HepG2 (cell line): ENCODE measurements around the gene FAM222B. TPM values are rescaled to one million over a fixed set of nuclear protein-coding genes. Genes with fewer than 3 reads are reported as not detected.

Experiments
- ARID2 ChIP-seq: sonication (generic); formaldehyde crosslinking; IDR thresholded peaks from 2 replicates; pipeline ENCODE4 v1.8.1; 2022; ENCODE audit warnings: mild to moderate bottlenecking, missing genetic modification reagents, borderline replicate concordance
- ATM ChIP-seq: fragments of 450-650 bp; IDR thresholded peaks from 2 replicates; pipeline ENCODE4 v1.7.1; 2017; ENCODE audit warnings: mild to moderate bottlenecking, borderline replicate concordance
- BCL6 ChIP-seq: IDR thresholded peaks from 2 replicates; pipeline ENCODE4 v1.6.1; 2016; ENCODE audit warnings: missing genetic modification reagents, missing compliant biosample characterization
- DDIT3 ChIP-seq: sonication (generic); formaldehyde crosslinking; IDR thresholded peaks from 2 replicates; pipeline ENCODE4 v1.4.0; 2020; ENCODE audit warnings: mild to moderate bottlenecking, missing genetic modification reagents
- KLF9 ChIP-seq: IDR thresholded peaks from 2 replicates; pipeline ENCODE4 v1.6.1; 2016; ENCODE audit warnings: low read depth
- MAFF ChIP-seq: IDR thresholded peaks from 2 replicates; pipeline ENCODE4 v1.6.1; 2011; ENCODE audit warnings: low read depth, low read length, improper control_type of control experiment
- TOPORS ChIP-seq: sonication (generic); formaldehyde crosslinking; IDR thresholded peaks from 2 replicates; pipeline ENCODE4 v1.8.0; 2023; ENCODE audit warnings: mild to moderate bottlenecking, missing genetic modification reagents
- U2AF2 ChIP-seq: fragments of 200-400 bp; formaldehyde crosslinking; IDR thresholded peaks from 2 replicates; pipeline ENCODE4 v1.6.1; 2017; ENCODE audit warnings: low read depth, mild to moderate bottlenecking, low read length
- ZBTB7B ChIP-seq: sonication (generic); formaldehyde crosslinking; IDR thresholded peaks from 2 replicates; pipeline ENCODE4 v1.4.0; 2020; ENCODE audit warnings: missing genetic modification reagents
- ZNF274 ChIP-seq: sonication (generic); formaldehyde crosslinking; IDR thresholded peaks from 2 replicates; pipeline ENCODE4 v1.5.1; 2020; ENCODE audit warnings: mild to moderate bottlenecking, missing genetic modification reagents
- ZNF713 ChIP-seq: sonication (generic); formaldehyde crosslinking; IDR thresholded peaks from 2 replicates; pipeline ENCODE4 v1.4.0; 2020; ENCODE audit warnings: mild to moderate bottlenecking, missing genetic modification reagents
- polyA plus RNA-seq, 8 experiments: library from polyadenylated mRNA; depleted of rRNA in 3 of 8; stranded (reverse) in 7 of 8; unstranded in 1 of 8; fragments of >200 nt; fragmentation: Illumina TruSeq in 4 of 8; extraction: Trizol in 4 of 8; gene quantifications; 2 replicates each; pipeline versions ENCODE4 v1.2.1 to v1.2.3, GENCODE V29; 2011 to 2016; ENCODE audit warnings: low read depth in 4 of 8, missing spikeins in 1 of 8, mixed read lengths in 1 of 8; ENCODE audit not compliant: insufficient read depth in 1 of 8
- total RNA-seq, 5 experiments: library from RNA; depleted of rRNA; stranded (reverse); fragments of >200 nt; fragmentation: Illumina TruSeq; extraction: Trizol; gene quantifications; 2 replicates each; pipeline ENCODE4 v1.2.3, GENCODE V29; 2016; ENCODE audit warnings: low read depth in 1 of 5
- TF ChIP-seq, protein P1 (sequence below): IDR thresholded peaks from 2 replicates; pipeline ENCODE4 v1.6.1; 2016; ENCODE audit warnings: low read depth
- TF ChIP-seq, protein P2 (sequence below): sonication (generic); formaldehyde crosslinking; IDR thresholded peaks from 2 replicates; pipeline ENCODE4 v1.9.0; 2021; ENCODE audit warnings: mild to moderate bottlenecking, missing genetic modification reagents
- TF ChIP-seq, protein P3 (sequence below): sonication (generic); formaldehyde crosslinking; IDR thresholded peaks from 2 replicates; pipeline ENCODE4 v1.8.1; 2023; ENCODE audit warnings: missing genetic modification reagents, inconsistent platforms, borderline replicate concordance
- TF ChIP-seq, protein P4 (sequence below): sonication (generic); formaldehyde crosslinking; IDR thresholded peaks from 2 replicates; pipeline ENCODE4 v1.4.0; 2020; ENCODE audit warnings: mild to moderate bottlenecking, low read depth, missing genetic modification reagents

FAM222B gene
- total and polyA plus RNA-seq, 2 of the 13 experiments (the other 11 are each of a cell fraction or from before 2014, with no cell fraction given), result 3.5 to 7.3 TPM

- TF ChIP-seq, protein P1, sequence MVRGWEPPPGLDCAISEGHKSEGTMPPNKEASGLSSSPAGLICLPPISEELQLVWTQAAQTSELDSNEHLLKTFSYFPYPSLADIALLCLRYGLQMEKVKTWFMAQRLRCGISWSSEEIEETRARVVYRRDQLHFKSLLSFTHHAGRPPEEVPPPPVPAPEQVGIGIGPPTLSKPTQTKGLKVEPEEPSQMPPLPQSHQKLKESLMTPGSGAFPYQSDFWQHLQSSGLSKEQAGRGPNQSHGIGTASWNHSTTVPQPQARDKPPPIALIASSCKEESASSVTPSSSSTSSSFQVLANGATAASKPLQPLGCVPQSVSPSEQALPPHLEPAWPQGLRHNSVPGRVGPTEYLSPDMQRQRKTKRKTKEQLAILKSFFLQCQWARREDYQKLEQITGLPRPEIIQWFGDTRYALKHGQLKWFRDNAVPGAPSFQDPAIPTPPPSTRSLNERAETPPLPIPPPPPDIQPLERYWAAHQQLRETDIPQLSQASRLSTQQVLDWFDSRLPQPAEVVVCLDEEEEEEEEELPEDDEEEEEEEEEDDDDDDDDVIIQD, result 0 out of 2 replicates have a peak, but pooled peaks have one; percentile 10
- TF ChIP-seq, protein P2, sequence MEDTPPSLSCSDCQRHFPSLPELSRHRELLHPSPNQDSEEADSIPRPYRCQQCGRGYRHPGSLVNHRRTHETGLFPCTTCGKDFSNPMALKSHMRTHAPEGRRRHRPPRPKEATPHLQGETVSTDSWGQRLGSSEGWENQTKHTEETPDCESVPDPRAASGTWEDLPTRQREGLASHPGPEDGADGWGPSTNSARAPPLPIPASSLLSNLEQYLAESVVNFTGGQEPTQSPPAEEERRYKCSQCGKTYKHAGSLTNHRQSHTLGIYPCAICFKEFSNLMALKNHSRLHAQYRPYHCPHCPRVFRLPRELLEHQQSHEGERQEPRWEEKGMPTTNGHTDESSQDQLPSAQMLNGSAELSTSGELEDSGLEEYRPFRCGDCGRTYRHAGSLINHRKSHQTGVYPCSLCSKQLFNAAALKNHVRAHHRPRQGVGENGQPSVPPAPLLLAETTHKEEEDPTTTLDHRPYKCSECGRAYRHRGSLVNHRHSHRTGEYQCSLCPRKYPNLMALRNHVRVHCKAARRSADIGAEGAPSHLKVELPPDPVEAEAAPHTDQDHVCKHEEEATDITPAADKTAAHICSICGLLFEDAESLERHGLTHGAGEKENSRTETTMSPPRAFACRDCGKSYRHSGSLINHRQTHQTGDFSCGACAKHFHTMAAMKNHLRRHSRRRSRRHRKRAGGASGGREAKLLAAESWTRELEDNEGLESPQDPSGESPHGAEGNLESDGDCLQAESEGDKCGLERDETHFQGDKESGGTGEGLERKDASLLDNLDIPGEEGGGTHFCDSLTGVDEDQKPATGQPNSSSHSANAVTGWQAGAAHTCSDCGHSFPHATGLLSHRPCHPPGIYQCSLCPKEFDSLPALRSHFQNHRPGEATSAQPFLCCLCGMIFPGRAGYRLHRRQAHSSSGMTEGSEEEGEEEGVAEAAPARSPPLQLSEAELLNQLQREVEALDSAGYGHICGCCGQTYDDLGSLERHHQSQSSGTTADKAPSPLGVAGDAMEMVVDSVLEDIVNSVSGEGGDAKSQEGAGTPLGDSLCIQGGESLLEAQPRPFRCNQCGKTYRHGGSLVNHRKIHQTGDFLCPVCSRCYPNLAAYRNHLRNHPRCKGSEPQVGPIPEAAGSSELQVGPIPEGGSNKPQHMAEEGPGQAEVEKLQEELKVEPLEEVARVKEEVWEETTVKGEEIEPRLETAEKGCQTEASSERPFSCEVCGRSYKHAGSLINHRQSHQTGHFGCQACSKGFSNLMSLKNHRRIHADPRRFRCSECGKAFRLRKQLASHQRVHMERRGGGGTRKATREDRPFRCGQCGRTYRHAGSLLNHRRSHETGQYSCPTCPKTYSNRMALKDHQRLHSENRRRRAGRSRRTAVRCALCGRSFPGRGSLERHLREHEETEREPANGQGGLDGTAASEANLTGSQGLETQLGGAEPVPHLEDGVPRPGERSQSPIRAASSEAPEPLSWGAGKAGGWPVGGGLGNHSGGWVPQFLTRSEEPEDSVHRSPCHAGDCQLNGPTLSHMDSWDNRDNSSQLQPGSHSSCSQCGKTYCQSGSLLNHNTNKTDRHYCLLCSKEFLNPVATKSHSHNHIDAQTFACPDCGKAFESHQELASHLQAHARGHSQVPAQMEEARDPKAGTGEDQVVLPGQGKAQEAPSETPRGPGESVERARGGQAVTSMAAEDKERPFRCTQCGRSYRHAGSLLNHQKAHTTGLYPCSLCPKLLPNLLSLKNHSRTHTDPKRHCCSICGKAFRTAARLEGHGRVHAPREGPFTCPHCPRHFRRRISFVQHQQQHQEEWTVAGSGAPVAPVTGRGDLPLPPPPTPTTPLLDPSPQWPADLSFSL (CRISPR knock-in tag), result no peak
- TF ChIP-seq, protein P3, sequence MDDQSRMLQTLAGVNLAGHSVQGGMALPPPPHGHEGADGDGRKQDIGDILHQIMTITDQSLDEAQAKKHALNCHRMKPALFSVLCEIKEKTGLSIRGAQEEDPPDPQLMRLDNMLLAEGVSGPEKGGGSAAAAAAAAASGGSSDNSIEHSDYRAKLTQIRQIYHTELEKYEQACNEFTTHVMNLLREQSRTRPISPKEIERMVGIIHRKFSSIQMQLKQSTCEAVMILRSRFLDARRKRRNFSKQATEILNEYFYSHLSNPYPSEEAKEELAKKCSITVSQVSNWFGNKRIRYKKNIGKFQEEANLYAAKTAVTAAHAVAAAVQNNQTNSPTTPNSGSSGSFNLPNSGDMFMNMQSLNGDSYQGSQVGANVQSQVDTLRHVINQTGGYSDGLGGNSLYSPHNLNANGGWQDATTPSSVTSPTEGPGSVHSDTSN (CRISPR knock-in tag), result no peak
- no peak for TF ChIP-seq ZNF274
- TF ChIP-seq MAFF, result no peak
- no peak for TF ChIP-seq DDIT3 (CRISPR knock-in tag)
- no peak; the same call in 1 of the 2 replicates for TF ChIP-seq KLF9 (CRISPR knock-in tag)
- no peak for TF ChIP-seq U2AF2
- TF ChIP-seq ZNF713 (CRISPR knock-in tag), result no peak
- no peak for TF ChIP-seq ZBTB7B (CRISPR knock-in tag)
- peak; percentile 43; the same call in 1 of the 2 replicates for TF ChIP-seq BCL6 (CRISPR knock-in tag)
- no peak for TF ChIP-seq ATM
- TF ChIP-seq TOPORS (CRISPR knock-in tag), result no peak
- TF ChIP-seq, protein P4, sequence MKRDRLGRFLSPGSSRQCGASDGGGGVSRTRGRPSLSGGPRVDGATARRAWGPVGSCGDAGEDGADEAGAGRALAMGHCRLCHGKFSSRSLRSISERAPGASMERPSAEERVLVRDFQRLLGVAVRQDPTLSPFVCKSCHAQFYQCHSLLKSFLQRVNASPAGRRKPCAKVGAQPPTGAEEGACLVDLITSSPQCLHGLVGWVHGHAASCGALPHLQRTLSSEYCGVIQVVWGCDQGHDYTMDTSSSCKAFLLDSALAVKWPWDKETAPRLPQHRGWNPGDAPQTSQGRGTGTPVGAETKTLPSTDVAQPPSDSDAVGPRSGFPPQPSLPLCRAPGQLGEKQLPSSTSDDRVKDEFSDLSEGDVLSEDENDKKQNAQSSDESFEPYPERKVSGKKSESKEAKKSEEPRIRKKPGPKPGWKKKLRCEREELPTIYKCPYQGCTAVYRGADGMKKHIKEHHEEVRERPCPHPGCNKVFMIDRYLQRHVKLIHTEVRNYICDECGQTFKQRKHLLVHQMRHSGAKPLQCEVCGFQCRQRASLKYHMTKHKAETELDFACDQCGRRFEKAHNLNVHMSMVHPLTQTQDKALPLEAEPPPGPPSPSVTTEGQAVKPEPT (CRISPR knock-in tag), result no peak
- no peak for TF ChIP-seq ARID2
Measured at GRCh38 chr17:28750178-28751047, 92.2 kb downstream of the FAM222B start (continued).
